Testis (tissue), 3 donors: ENCODE results near the gene DEFB124. TPM values are rescaled to one million over a fixed set of nuclear protein-coding genes. Genes with fewer than 3 reads are reported as not detected.

Experiments
- polyA plus RNA-seq: library from polyadenylated mRNA; stranded (reverse); fragments of 350-450 nt; fragmentation: Illumina TruSeq; extraction: RNeasy Lipid Tissue Mini Kit (QIAGEN cat#74804); gene quantifications from one replicate; pipeline ENCODE4 v1.2.3, GENCODE V29; 2014; ENCODE audit warnings: low read depth, low replicate concordance; ENCODE audit not compliant: insufficient read depth
- total RNA-seq, 2 donors: library from RNA; depleted of rRNA; stranded (reverse); fragments of >200 nt; gene quantifications; one replicate each; pipeline ENCODE4 v1.2.3, GENCODE V29; 2016

DEFB124 gene
- total and polyA plus RNA-seq, 3 donors from 2014 or later: 8.2 TPM; not detected in 2

Other genes with a start within 250 kb of the DEFB124 start
- gene DEFB115, start 217.5 kb downstream of the DEFB124 start, total RNA-seq: not detected
- gene DEFB115, start 217.5 kb downstream of the DEFB124 start, polyA plus RNA-seq: not detected
- not detected for gene DEFB116, start 166.5 kb downstream of the DEFB124 start, total RNA-seq
- not detected for gene DEFB116, start 166.5 kb downstream of the DEFB124 start, polyA plus RNA-seq
- gene DEFB118, start 106.5 kb downstream of the DEFB124 start, total RNA-seq: not detected
- not detected for gene DEFB118, start 106.5 kb downstream of the DEFB124 start, polyA plus RNA-seq
- 100 to 1,000 TPM; 549 to 814 TPM for gene DEFB119, start 84.5 kb downstream of the DEFB124 start, total RNA-seq
- gene DEFB119, start 84.5 kb downstream of the DEFB124 start, polyA plus RNA-seq: 538 TPM
- 1 to 10 TPM in 1 of 2 donors, not detected in 1; 1.2 TPM for gene DEFB121, start 68.9 kb downstream of the DEFB124 start, total RNA-seq
- 6.2 TPM for gene DEFB121, start 68.9 kb downstream of the DEFB124 start, polyA plus RNA-seq
- gene DEFB123, start 34.5 kb downstream of the DEFB124 start, total RNA-seq: 100 to 1,000 TPM; 654 to 709 TPM
- 222 TPM for gene DEFB123, start 34.5 kb downstream of the DEFB124 start, polyA plus RNA-seq
- gene REM1, start 161 bp upstream of the DEFB124 start, total RNA-seq: 1 to 10 TPM; 1.9 to 2.6 TPM
- 3.4 TPM for gene REM1, start 161 bp upstream of the DEFB124 start, polyA plus RNA-seq
- gene HM13, start 39.3 kb upstream of the DEFB124 start, total RNA-seq: 10 to 100 TPM; 68.7 to 86.7 TPM
- 97.5 TPM for gene HM13, start 39.3 kb upstream of the DEFB124 start, polyA plus RNA-seq
- gene ID1, start 130.2 kb upstream of the DEFB124 start, total RNA-seq: 100 to 1,000 TPM; 124 to 128 TPM
- 18.7 TPM for gene ID1, start 130.2 kb upstream of the DEFB124 start, polyA plus RNA-seq
- 1 to 10 TPM; 6.0 to 6.1 TPM for gene COX4I2, start 162.8 kb upstream of the DEFB124 start, total RNA-seq
- 2.2 TPM for gene COX4I2, start 162.8 kb upstream of the DEFB124 start, polyA plus RNA-seq
- gene BCL2L1, start 247.7 kb upstream of the DEFB124 start, total RNA-seq: 10 to 100 TPM; 83.0 to 84.7 TPM
- 122 TPM for gene BCL2L1, start 247.7 kb upstream of the DEFB124 start, polyA plus RNA-seq